CD14-positive monocyte (primary cell): ENCODE data around the gene SLFN11. TPM values are rescaled to one million over a fixed set of nuclear protein-coding genes. Genes with fewer than 3 reads are reported as not detected.

Source experiments
- DNase-seq, 3 donors: peaks; one replicate each; pipeline ENCODE4 v3.0.0-alpha.2; 2011 to 2022
- H2AFZ ChIP-seq: 2 replicates; pipeline ENCODE4 v1.6.0; 2012; ENCODE audit warnings: mild to moderate bottlenecking, low read depth, low read length, inconsistent platforms; ENCODE audit not compliant: insufficient read depth, poor library complexity, severe bottlenecking
- H3K27ac ChIP-seq, 2 donors: 1 replicate in 1 of 2; 2 replicates in 1 of 2; pipeline ENCODE4 v1.5.1; 2012 to 2013; ENCODE audit warnings: low read length in 2 of 2, control low read depth in 1 of 2, inconsistent platforms in 1 of 2, low read depth in 1 of 2, mild to moderate bottlenecking in 1 of 2
- H3K27me3 ChIP-seq, 2 donors: one replicate each; pipeline versions ENCODE4 v1.6.0 to v1.6.1; 2011 to 2013; ENCODE audit warnings: low read length in 2 of 2; ENCODE audit not compliant: control insufficient read depth in 2 of 2, insufficient read depth in 2 of 2
- H3K36me3 ChIP-seq, 2 donors: replicated peaks in 1 of 2; 1 replicate in 1 of 2; 2 replicates in 1 of 2; pipeline versions ENCODE4 v1.5.1 to v1.6.1; 2012 to 2013; ENCODE audit warnings: low read length in 2 of 2, control low read depth in 1 of 2, inconsistent platforms in 1 of 2, mild to moderate bottlenecking in 1 of 2; ENCODE audit not compliant: insufficient read depth in 2 of 2, control insufficient read depth in 1 of 2
- H3K4me1 ChIP-seq, 2 donors: 1 replicate in 1 of 2; 2 replicates in 1 of 2; pipeline versions ENCODE4 v1.5.1 to v1.6.1; 2012 to 2013; ENCODE audit warnings: low read length in 2 of 2, control low read depth in 1 of 2, inconsistent platforms in 1 of 2, mild to moderate bottlenecking in 1 of 2, moderate library complexity in 1 of 2; ENCODE audit not compliant: insufficient read depth in 2 of 2, control insufficient read depth in 1 of 2
- H3K4me2 ChIP-seq: replicated peaks from 2 replicates; pipeline ENCODE3; 2012; ENCODE audit warnings: low read length, moderate library complexity, mild to moderate bottlenecking; ENCODE audit not compliant: poor library complexity, severe bottlenecking; ENCODE audit errors: extremely low read depth
- H3K4me3 ChIP-seq, 3 experiments: fragments of 200-600 bp in 1 of 3; sonication (generic) in 1 of 3; replicated peaks in 1 of 3; 1 replicate in 2 of 3; 2 replicates in 1 of 3; pipeline ENCODE4 v1.5.1; 2011 to 2013; ENCODE audit warnings: low read length in 3 of 3, mild to moderate bottlenecking in 3 of 3, control low read depth in 2 of 3, low read depth in 2 of 3, inconsistent platforms in 1 of 3, moderate library complexity in 1 of 3
- H3K79me2 ChIP-seq: 2 replicates; pipeline ENCODE4 v1.6.0; 2012; ENCODE audit warnings: mild to moderate bottlenecking, control low read depth, inconsistent platforms, low read length, moderate library complexity; ENCODE audit not compliant: insufficient read depth
- H3K9ac ChIP-seq: 2 replicates; pipeline ENCODE4 v1.6.0; 2017; ENCODE audit warnings: low read length, mild to moderate bottlenecking; ENCODE audit not compliant: insufficient read depth, poor library complexity, severe bottlenecking
- H3K9me3 ChIP-seq, 2 donors: replicated peaks in 1 of 2; 1 replicate in 1 of 2; 2 replicates in 1 of 2; pipeline versions ENCODE4 v1.5.1 to v1.6.1; 2012 to 2013; ENCODE audit warnings: low read length in 2 of 2, control low read depth in 1 of 2; ENCODE audit not compliant: control insufficient read depth in 1 of 2, insufficient read depth in 1 of 2
- H4K20me1 ChIP-seq: 2 replicates; pipeline ENCODE4 v1.6.0; 2012; ENCODE audit warnings: mild to moderate bottlenecking, low read length, control low read depth, moderate library complexity; ENCODE audit not compliant: insufficient read depth
- H3K27ac Mint-ChIP-seq, 7 donors: one replicate each; pipeline ENCODE4 v1.8.0; 2020; ENCODE audit warnings: mild to moderate bottlenecking in 7 of 7, mixed read lengths in 7 of 7, moderate library complexity in 6 of 7, inconsistent platforms in 2 of 7
- H3K27me3 Mint-ChIP-seq, 3 donors: one replicate each; pipeline ENCODE4 v1.8.0; 2021 to 2022; ENCODE audit warnings: low read depth in 3 of 3, mild to moderate bottlenecking in 3 of 3, mixed read lengths in 3 of 3, moderate library complexity in 3 of 3, inconsistent platforms in 1 of 3
- H3K36me3 Mint-ChIP-seq, 2 donors: one replicate each; pipeline ENCODE4 v1.8.0; 2020; ENCODE audit warnings: mixed read lengths in 2 of 2, inconsistent platforms in 1 of 2, mild to moderate bottlenecking in 1 of 2
- H3K4me1 Mint-ChIP-seq: one replicate; pipeline ENCODE4 v1.8.0; 2020; ENCODE audit warnings: mild to moderate bottlenecking, mixed read lengths
- H3K4me3 Mint-ChIP-seq, 2 donors: one replicate each; pipeline ENCODE4 v1.8.0; 2020; ENCODE audit warnings: mild to moderate bottlenecking in 2 of 2, mixed read lengths in 2 of 2, moderate library complexity in 1 of 2
- H3K9me3 Mint-ChIP-seq, 7 donors: one replicate each; pipeline ENCODE4 v1.8.0; 2020 to 2022; ENCODE audit warnings: mixed read lengths in 7 of 7, mild to moderate bottlenecking in 6 of 7, moderate library complexity in 6 of 7, inconsistent platforms in 2 of 7
- CTCF ChIP-seq: fragments of 200-600 bp; IDR thresholded peaks from one replicate; pipeline ENCODE4 v1.8.0; 2022; ENCODE audit warnings: antibody characterized with exemption, mild to moderate bottlenecking
- WGBS: methylation state at CpG from one replicate; pipeline ENCODE4 v1.1.5; 2013; ENCODE audit warnings: missing lambda C conversion rate; ENCODE audit not compliant: insufficient coverage; 5-methylcytosine and 5-hydroxymethylcytosine counted together
- intact Hi-C, 2 donors: fragments of 100-400 bp; cut with micrococcal nuclease; formaldehyde crosslinking; loops; one replicate each; pipeline versions ENCODE4 v1.15.0 to v1.15.1; 2023
- polyA plus RNA-seq, 3 donors: library from polyadenylated mRNA; depleted of rRNA in 1 of 3; unstranded in 2 of 3; stranded (reverse) in 1 of 3; fragments of 300-500 nt in 2 of 3; fragments of >200 nt in 1 of 3; fragmentation: Illumina TruSeq in 2 of 3; gene quantifications; 1 replicate in 2 of 3; 2 replicates in 1 of 3; pipeline ENCODE4 v1.2.3, GENCODE V29; 2012 to 2021

The SLFN11 gene
- polyA plus RNA-seq, 3 donors, result 34.3 to 46.8 (median 45.6) TPM

- H2AFZ ChIP-seq, result no peak overlapping the region
- no peaks in the 10 kb centered on the region for H3K27me3 Mint-ChIP-seq
- peaks cover 82 to 90% of the 10 kb centered on the region in 2 donors for H3K36me3 Mint-ChIP-seq
- peak overlapping the region in 1 of 2 donors; percentile 10 for H3K27ac ChIP-seq
- TF ChIP-seq CTCF, result no peak
- H3K4me2 ChIP-seq, result no peak overlapping the region
- peaks cover 81 to 91% of the 10 kb centered on the region in 2 donors for H3K36me3 ChIP-seq
- peaks cover 77% of the 10 kb centered on the region for H4K20me1 ChIP-seq
- H3K79me2 ChIP-seq, result peaks cover 80% of the 10 kb centered on the region
- no peak overlapping the region for H3K9ac ChIP-seq
- H3K9me3 ChIP-seq, result no peaks in the 10 kb centered on the region
- H3K4me3 ChIP-seq, result no peak overlapping the region
- H3K4me1 Mint-ChIP-seq, result peaks cover 21% of the 10 kb centered on the region
- no peaks in the 10 kb centered on the region for H3K9me3 Mint-ChIP-seq
- DNase-seq, result no peak
- H3K27ac Mint-ChIP-seq, result peak overlapping the region in 1 of 7 donors; percentile 8
- intact Hi-C loops, result no loop called here
- no CpG with 5 or more reads among the region's 3 CpGs for WGBS
- no peaks in the 10 kb centered on the region for H3K27me3 ChIP-seq
- no peak overlapping the region for H3K4me3 Mint-ChIP-seq
- peaks cover 2 to 17% of the 10 kb centered on the region in 2 donors for H3K4me1 ChIP-seq
Measured at GRCh38 chr17:35359398-35359797, 14.0 kb downstream of the SLFN11 start.

- no peak overlapping the region for H3K9ac ChIP-seq
- Mint-ChIP-seq H3K36me3 (peaks cover 60 to 70% of the 10 kb centered on the region in 2 donors), H3K9me3 (no peaks in the 10 kb centered on the region), H3K4me3 (no peak overlapping the region), H3K27me3 (no peaks in the 10 kb centered on the region), H3K4me1 (peaks cover 19% of the 10 kb centered on the region), H3K27ac (peak overlapping the region in 2 of 7 donors; percentile 33 to 50)
- H3K4me2 ChIP-seq, result no peak overlapping the region
- DNase-seq, result no peak
- peaks cover 35% of the 10 kb centered on the region for H4K20me1 ChIP-seq
- H3K4me1 ChIP-seq, result peaks cover 15 to 17% of the 10 kb centered on the region in 2 donors
- H3K36me3 ChIP-seq, result peaks cover 57 to 66% of the 10 kb centered on the region in 2 donors
- peak overlapping the region in 1 of 2 donors; percentile 20 for H3K27ac ChIP-seq
- TF ChIP-seq CTCF, result no peak
- peaks cover 36% of the 10 kb centered on the region for H3K79me2 ChIP-seq
- intact Hi-C loops, result no loop called here
- no peaks in the 10 kb centered on the region for H3K27me3 ChIP-seq
- 99% methylated on average over 6 of the region's 6 CpGs for WGBS
- H3K9me3 ChIP-seq, result no peaks in the 10 kb centered on the region
- no peak overlapping the region for H3K4me3 ChIP-seq
- no peak overlapping the region for H2AFZ ChIP-seq
Measured at GRCh38 chr17:35352284-35352683, 21.1 kb downstream of the SLFN11 start.
